Peyer's patch (tissue), 4 donors: ENCODE results near the gene NUFIP2. TPM values are rescaled to one million over a fixed set of nuclear protein-coding genes. Genes with fewer than 3 reads are reported as not detected.

Source experiments
- DNase-seq, 3 donors: peaks; one replicate each; pipeline ENCODE4 v3.0.0-alpha.2; 2017 to 2019
- H3K27ac ChIP-seq, 4 donors: fragments of 200-600 bp; sonication (generic); one replicate each; pipeline ENCODE4 v1.5.1; 2016 to 2019
- H3K27me3 ChIP-seq, 2 donors: fragments of 200-600 bp; sonication (generic); one replicate each; pipeline ENCODE4 v1.5.1; 2019
- H3K36me3 ChIP-seq, 3 donors: fragments of 200-600 bp; sonication (generic); one replicate each; pipeline ENCODE4 v1.5.1; 2016 to 2019
- H3K4me1 ChIP-seq, 4 donors: fragments of 200-600 bp; sonication (generic); one replicate each; pipeline ENCODE4 v1.5.1; 2016 to 2019
- H3K4me3 ChIP-seq, 4 donors: fragments of 200-600 bp; sonication (generic); 1 replicate in 3 of 4; 2 replicates in 1 of 4; pipeline ENCODE4 v1.5.1; 2016 to 2019; ENCODE audit warnings: mild to moderate bottlenecking in 1 of 4
- H3K9me3 ChIP-seq, 4 donors: fragments of 200-600 bp; sonication (generic); one replicate each; pipeline ENCODE4 v1.5.1; 2016 to 2019; ENCODE audit warnings: mild to moderate bottlenecking in 1 of 4
- POLR2A ChIP-seq, 2 donors: fragments of 450-650 bp; IDR thresholded peaks; one replicate each; pipeline ENCODE4 v1.5.1; 2017; ENCODE audit warnings: antibody characterized with exemption in 2 of 2, mild to moderate bottlenecking in 2 of 2, moderate library complexity in 2 of 2
- total RNA-seq, 4 donors: library from RNA; depleted of rRNA; stranded (reverse); fragments of >200 nt; gene quantifications; one replicate each; pipeline ENCODE4 v1.1.0, GENCODE V29; 2016
- TF ChIP-seq, protein P1 (sequence below), 6 experiments: fragments of 450-650 bp in 4 of 6; fragments of 200-600 bp in 2 of 6; sonication (generic) in 1 of 6; IDR thresholded peaks; one replicate each; pipeline ENCODE4 v1.5.1; 2017 to 2019; ENCODE audit warnings: antibody characterized with exemption in 6 of 6, mild to moderate bottlenecking in 3 of 6, moderate library complexity in 1 of 6

Gene NUFIP2
- total RNA-seq, 4 donors from 2014 or later, result 22.5 to 41.3 (median 32.5) TPM

- Histone ChIP-seq H3K9me3 (no peaks in the 10 kb centered on the region), H3K27me3 (no peaks in the 10 kb centered on the region), H3K4me3 (no peak overlapping the region), H3K36me3 (no peaks in the 10 kb centered on the region), H3K27ac (no peak overlapping the region), H3K4me1 (no peaks in the 10 kb centered on the region)
- DNase-seq, result no peak
- TF ChIP-seq POLR2A (IDR thresholded peaks at IDR 0.05), result no peak
- TF ChIP-seq, protein P1, sequence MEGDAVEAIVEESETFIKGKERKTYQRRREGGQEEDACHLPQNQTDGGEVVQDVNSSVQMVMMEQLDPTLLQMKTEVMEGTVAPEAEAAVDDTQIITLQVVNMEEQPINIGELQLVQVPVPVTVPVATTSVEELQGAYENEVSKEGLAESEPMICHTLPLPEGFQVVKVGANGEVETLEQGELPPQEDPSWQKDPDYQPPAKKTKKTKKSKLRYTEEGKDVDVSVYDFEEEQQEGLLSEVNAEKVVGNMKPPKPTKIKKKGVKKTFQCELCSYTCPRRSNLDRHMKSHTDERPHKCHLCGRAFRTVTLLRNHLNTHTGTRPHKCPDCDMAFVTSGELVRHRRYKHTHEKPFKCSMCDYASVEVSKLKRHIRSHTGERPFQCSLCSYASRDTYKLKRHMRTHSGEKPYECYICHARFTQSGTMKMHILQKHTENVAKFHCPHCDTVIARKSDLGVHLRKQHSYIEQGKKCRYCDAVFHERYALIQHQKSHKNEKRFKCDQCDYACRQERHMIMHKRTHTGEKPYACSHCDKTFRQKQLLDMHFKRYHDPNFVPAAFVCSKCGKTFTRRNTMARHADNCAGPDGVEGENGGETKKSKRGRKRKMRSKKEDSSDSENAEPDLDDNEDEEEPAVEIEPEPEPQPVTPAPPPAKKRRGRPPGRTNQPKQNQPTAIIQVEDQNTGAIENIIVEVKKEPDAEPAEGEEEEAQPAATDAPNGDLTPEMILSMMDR (IDR thresholded peaks at IDR 0.05), result no peak
Observed at GRCh38 chr17:29299031-29299430, 5.1 kb upstream of the NUFIP2 start.

- H3K9me3 ChIP-seq, result no peaks in the 10 kb centered on the region
- DNase-seq, result no peak
- TF ChIP-seq, protein P1 (IDR thresholded peaks at IDR 0.05), result no peak
- no peak for TF ChIP-seq POLR2A (IDR thresholded peaks at IDR 0.05)
- H3K4me1 ChIP-seq, result peaks cover 0 to 12% (median 5%) of the 10 kb centered on the region in 4 donors
- H3K4me3 ChIP-seq, result no peak overlapping the region
- H3K36me3 ChIP-seq, result no peaks in the 10 kb centered on the region
- no peaks in the 10 kb centered on the region for H3K27me3 ChIP-seq
- H3K27ac ChIP-seq, result no peak overlapping the region
Observed at GRCh38 chr17:29295420-29295819, 1.5 kb upstream of the NUFIP2 start.

DNA sequence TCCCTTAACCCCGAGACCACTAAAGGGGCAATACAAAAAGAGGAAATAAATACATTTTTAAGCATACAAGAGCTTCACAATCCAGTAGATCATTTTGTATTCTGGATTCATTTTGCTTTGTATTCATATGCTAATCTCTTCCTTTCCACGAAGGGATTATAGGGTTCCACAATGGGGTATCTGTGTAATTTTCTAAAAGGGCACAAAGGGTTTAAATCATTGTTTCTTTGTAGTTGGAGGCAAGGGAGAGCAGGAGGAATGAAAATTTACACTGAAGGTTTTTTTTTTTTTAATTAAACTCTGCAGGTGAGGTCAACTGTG, 592 bp upstream of the NUFIP2 start:
- peaks cover 0 to 21% (median 7%) of the 10 kb centered on the region in 4 donors for H3K4me1 ChIP-seq
- peak overlapping the region; percentile 94 to 100 (median 99) for H3K27ac ChIP-seq
- peak overlapping the region; percentile 67 to 98 (median 95) for H3K4me3 ChIP-seq
- no peak for TF ChIP-seq POLR2A (IDR thresholded peaks at IDR 0.05)
- TF ChIP-seq, protein P1 (IDR thresholded peaks at IDR 0.05), result no peak
- H3K9me3 ChIP-seq, result no peaks in the 10 kb centered on the region
- no peak for DNase-seq
- H3K27me3 ChIP-seq, result no peaks in the 10 kb centered on the region
- H3K36me3 ChIP-seq, result no peaks in the 10 kb centered on the region

GRCh38 chr17:29292992-29293889, 707 bp downstream of the NUFIP2 start:
- H3K27ac ChIP-seq, result peak overlapping the region; percentile 94 to 100 (median 99)
- TF ChIP-seq, protein P1 (IDR thresholded peaks at IDR 0.05), result no peak
- no peak for TF ChIP-seq POLR2A (IDR thresholded peaks at IDR 0.05)

DNA sequence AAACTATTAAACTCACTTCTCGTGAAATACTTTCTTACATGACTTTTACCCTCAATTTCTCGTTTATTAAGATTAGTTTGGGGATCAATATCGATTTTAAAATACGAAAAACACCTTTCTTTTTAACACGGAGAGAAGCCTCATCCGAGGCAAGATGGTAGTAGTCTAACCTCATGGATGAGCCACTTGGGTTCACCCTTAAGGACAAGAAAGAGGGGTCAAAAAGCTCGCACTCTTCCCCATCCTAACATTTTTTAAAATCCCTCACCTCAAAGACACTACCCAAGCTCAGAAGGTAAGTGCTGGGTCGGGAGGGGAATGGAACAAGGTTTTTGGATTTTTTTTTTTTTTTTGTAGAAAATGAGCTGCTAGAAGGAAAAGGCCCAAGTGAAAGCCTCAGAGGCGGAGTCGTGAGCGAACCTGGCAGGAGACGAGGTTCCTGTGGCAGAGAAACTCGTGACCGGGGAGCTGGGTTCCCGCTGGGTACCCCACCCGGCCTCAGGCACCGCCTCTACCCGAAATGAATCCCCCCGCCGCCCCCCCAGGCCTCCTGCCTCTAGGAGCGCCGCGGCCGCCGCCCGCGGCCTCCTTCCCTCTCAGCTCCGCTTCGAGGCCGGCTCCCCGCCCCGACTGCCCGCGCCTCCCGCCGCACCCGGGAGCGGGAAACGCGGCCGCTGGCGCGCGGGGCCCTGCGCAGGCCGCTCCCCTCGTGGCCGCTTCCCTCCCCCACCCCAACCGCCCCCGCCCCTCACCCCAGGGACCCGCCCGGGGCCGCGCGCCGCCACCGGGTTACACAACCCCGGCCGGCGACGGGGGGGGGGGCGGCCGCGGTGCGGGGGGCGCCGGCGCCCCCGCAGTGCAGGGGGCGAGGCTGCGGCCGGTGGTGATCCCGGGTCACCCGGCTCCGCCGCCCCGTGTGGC, 1.6 kb downstream of the NUFIP2 start:
- H3K36me3 ChIP-seq, result peaks cover 0 to 6% (median 0%) of the 10 kb centered on the region in 3 donors
- H3K27ac ChIP-seq, result peak overlapping the region; percentile 94 to 100 (median 99)
- H3K4me3 ChIP-seq, result peak overlapping the region; percentile 67 to 98 (median 95)
- DNase-seq, result peak; percentile 79 to 87 (median 80)
- no peak for TF ChIP-seq POLR2A (IDR thresholded peaks at IDR 0.05)
- TF ChIP-seq, protein P1 (IDR thresholded peaks at IDR 0.05), result no peak
- H3K4me1 ChIP-seq, result peaks cover 0 to 38% (median 7%) of the 10 kb centered on the region in 4 donors
- H3K27me3 ChIP-seq, result no peaks in the 10 kb centered on the region
- no peaks in the 10 kb centered on the region for H3K9me3 ChIP-seq

More at GRCh38 chr17:29292992-29293889, 707 bp downstream of the NUFIP2 start:
- peak; percentile 62 to 82 (median 69) for DNase-seq
- Histone ChIP-seq H3K9me3 (no peaks in the 10 kb centered on the region), H3K36me3 (no peaks in the 10 kb centered on the region), H3K4me1 (peaks cover 0 to 32% (median 7%) of the 10 kb centered on the region in 4 donors), H3K27me3 (no peaks in the 10 kb centered on the region), H3K4me3 (peak overlapping the region; percentile 67 to 98 (median 95))
